LNCaP clone FGC (cell line): ENCODE results near the gene LRRN4.

Experiments used
- DNase-seq: peaks from one replicate; pipeline ENCODE4 v3.0.0-alpha.2; 2011; ENCODE audit warnings: low read depth
- H3K4me3 ChIP-seq: 2 replicates; pipeline ENCODE4 v1.5.1; 2011; ENCODE audit warnings: mild to moderate bottlenecking, low read depth, low read length, control low read depth
- CTCF ChIP-seq: IDR thresholded peaks from 2 replicates; pipeline ENCODE4 v1.5.1; 2012; ENCODE audit warnings: mild to moderate bottlenecking; ENCODE audit not compliant: control insufficient read depth, insufficient read depth; ENCODE audit errors: extremely low read depth

The LRRN4 gene

GRCh38 chr20:6066582-6066981 lies 12.7 kb upstream of the LRRN4 start:
- TF ChIP-seq CTCF, result no peak
- H3K4me3 ChIP-seq, result no peak overlapping the region
- no peak for DNase-seq

- no peak for TF ChIP-seq CTCF
- no peak overlapping the region for H3K4me3 ChIP-seq
These were observed 7.7 kb upstream of the LRRN4 start for GRCh38 chr20:6061544-6061943.

GRCh38 chr20:6060213-6060612 lies 6.4 kb upstream of the LRRN4 start:
- TF ChIP-seq CTCF, result no peak
- H3K4me3 ChIP-seq, result no peak overlapping the region
- no peak for DNase-seq

More at GRCh38 chr20:6061544-6061943, 7.7 kb upstream of the LRRN4 start:
- no peak for DNase-seq

- no peak for TF ChIP-seq CTCF
- no peak overlapping the region for H3K4me3 ChIP-seq
- DNase-seq, result no peak
These were observed 4.9 kb upstream of the LRRN4 start for GRCh38 chr20:6058684-6059295.

- no peak overlapping the region for H3K4me3 ChIP-seq
- no peak for TF ChIP-seq CTCF
- no peak for DNase-seq
These were observed 3.8 kb upstream of the LRRN4 start for GRCh38 chr20:6057691-6058090.

- no peak for TF ChIP-seq CTCF
- DNase-seq, result no peak
- H3K4me3 ChIP-seq, result no peak overlapping the region
These were observed 3.3 kb upstream of the LRRN4 start for GRCh38 chr20:6057139-6057538.

GRCh38 chr20:6055981-6056569 lies 2.2 kb upstream of the LRRN4 start:
- no peak for TF ChIP-seq CTCF
- DNase-seq, result no peak
- H3K4me3 ChIP-seq, result no peak overlapping the region
